ENCODE measurements around the gene CTXN2. TPM values are rescaled to one million over a fixed set of nuclear protein-coding genes. Genes with fewer than 3 reads are reported as not detected.

The CTXN2 gene
- total and polyA plus RNA-seq, 2 donors (not counting 1 experiment from before 2014, with no cell fraction given) = 0.10 TPM; not detected in 1

DNA sequence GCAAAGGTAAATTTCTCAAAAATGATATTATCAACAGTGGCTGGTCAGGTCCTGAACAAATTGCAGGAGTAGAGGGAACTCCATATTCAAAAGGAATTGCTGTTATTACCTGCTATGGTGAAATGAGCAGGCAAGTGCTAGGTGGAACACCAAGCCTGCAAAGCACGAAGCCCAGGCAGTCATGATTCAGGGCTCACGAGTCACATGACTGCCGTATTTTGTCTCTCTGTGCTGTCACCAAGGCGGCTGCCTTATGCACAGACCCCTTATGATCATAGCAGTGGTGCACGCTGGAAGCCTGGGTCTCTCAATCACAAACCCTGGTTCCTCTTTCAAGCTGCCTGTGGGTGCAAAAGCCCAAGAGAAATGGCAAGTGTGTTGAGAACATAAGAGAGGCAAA is 39.0 kb downstream of the CTXN2 start:
- 79% methylated on average over 4 of the region's 5 CpGs for whole genome bisulfite sequencing (ENCODE audit: insufficient coverage)
- Histone ChIP-seq H3K36me3 (replicated peaks in 1 of 2; ENCODE audit: control extremely low read depth in 1 of 2, control insufficient read depth in 1 of 2, extremely low read depth in 1 of 2, insufficient read depth in 2 of 2, low read length in 1 of 2) (no peaks in the 10 kb centered on the region), H3K27me3 (replicated peaks in 1 of 4; ENCODE audit: control extremely low read depth in 1 of 4, control insufficient read depth in 3 of 4, insufficient read depth in 4 of 4, low read length in 3 of 4) (no peaks in the 10 kb centered on the region), H3K79me2 (ENCODE audit: control insufficient read depth, insufficient read depth, low read length) (no peaks in the 10 kb centered on the region), H4K20me1 (ENCODE audit: control insufficient read depth, insufficient read depth, low read length, poor library complexity, severe bottlenecking) (no peaks in the 10 kb centered on the region), H3K9me3 (ENCODE audit: control extremely low read depth in 1 of 3, control insufficient read depth in 2 of 3, insufficient read depth in 1 of 3, low read length in 2 of 3) (no peaks in the 10 kb centered on the region), H3K4me2 (replicated peaks; ENCODE audit: low read depth, low read length, poor library complexity, severe bottlenecking) (no peak overlapping the region), H3K4me3 (ENCODE audit: control extremely low read depth in 1 of 5, extremely low read depth in 1 of 5, insufficient read depth in 1 of 5, low read depth in 2 of 5, low read length in 4 of 5) (no peak overlapping the region), H2AFZ (ENCODE audit: insufficient read depth, low read depth, low read length, poor library complexity, severe bottlenecking) (no peak overlapping the region), H3K9ac (ENCODE audit: low read length) (no peak overlapping the region), H3K27ac (ENCODE audit: low read length in 2 of 2) (no peak overlapping the region), H3K4me1 (ENCODE audit: control insufficient read depth in 2 of 2, insufficient read depth in 2 of 2, low read length in 2 of 2) (no peaks in the 10 kb centered on the region)
- intact Hi-C loops (cut with micrococcal nuclease) = no loop called here
- CTCF ChIA-PET = no interaction called here
- Mint-ChIP-seq H3K27ac (no peak overlapping the region), H3K9me3 (ENCODE audit: insufficient read depth) (no peaks in the 10 kb centered on the region), H3K4me1 (no peaks in the 10 kb centered on the region), H3K4me3 (no peak overlapping the region), H3K27me3 (peaks cover 7% of the 10 kb centered on the region)
- DNase-seq (no peak), ATAC-seq (ENCODE audit: low read depth) (no peak)
- TF ChIP-seq, protein P1, sequence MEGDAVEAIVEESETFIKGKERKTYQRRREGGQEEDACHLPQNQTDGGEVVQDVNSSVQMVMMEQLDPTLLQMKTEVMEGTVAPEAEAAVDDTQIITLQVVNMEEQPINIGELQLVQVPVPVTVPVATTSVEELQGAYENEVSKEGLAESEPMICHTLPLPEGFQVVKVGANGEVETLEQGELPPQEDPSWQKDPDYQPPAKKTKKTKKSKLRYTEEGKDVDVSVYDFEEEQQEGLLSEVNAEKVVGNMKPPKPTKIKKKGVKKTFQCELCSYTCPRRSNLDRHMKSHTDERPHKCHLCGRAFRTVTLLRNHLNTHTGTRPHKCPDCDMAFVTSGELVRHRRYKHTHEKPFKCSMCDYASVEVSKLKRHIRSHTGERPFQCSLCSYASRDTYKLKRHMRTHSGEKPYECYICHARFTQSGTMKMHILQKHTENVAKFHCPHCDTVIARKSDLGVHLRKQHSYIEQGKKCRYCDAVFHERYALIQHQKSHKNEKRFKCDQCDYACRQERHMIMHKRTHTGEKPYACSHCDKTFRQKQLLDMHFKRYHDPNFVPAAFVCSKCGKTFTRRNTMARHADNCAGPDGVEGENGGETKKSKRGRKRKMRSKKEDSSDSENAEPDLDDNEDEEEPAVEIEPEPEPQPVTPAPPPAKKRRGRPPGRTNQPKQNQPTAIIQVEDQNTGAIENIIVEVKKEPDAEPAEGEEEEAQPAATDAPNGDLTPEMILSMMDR (IDR thresholded peaks at IDR 0.05) = no peak
- TF ChIP-seq EZH2 (IDR thresholded peaks at IDR 0.05; ENCODE audit: borderline replicate concordance, insufficient read depth, low read depth, low read length, poor library complexity, severe bottlenecking) = no peak
- POLR2A ChIA-PET = no interaction called here

- no peak for DNase-seq
Measured at GRCh38 chr15:48233246-48233645, 41.8 kb downstream of the CTXN2 start.

More at GRCh38 chr15:48233246-48233645, 41.8 kb downstream of the CTXN2 start:
- Histone ChIP-seq H2AFZ (ENCODE audit: insufficient read depth, low read depth, low read length, poor library complexity, severe bottlenecking) (no peak overlapping the region), H3K4me1 (ENCODE audit: control insufficient read depth in 2 of 2, insufficient read depth in 2 of 2, low read length in 2 of 2) (no peaks in the 10 kb centered on the region), H3K9me3 (ENCODE audit: control extremely low read depth in 1 of 3, control insufficient read depth in 2 of 3, insufficient read depth in 1 of 3, low read length in 2 of 3) (no peaks in the 10 kb centered on the region), H3K27me3 (replicated peaks in 1 of 4; ENCODE audit: control extremely low read depth in 1 of 4, control insufficient read depth in 3 of 4, insufficient read depth in 4 of 4, low read length in 3 of 4) (no peaks in the 10 kb centered on the region), H4K20me1 (ENCODE audit: control insufficient read depth, insufficient read depth, low read length, poor library complexity, severe bottlenecking) (no peaks in the 10 kb centered on the region), H3K27ac (ENCODE audit: low read length in 2 of 2) (no peak overlapping the region), H3K9ac (ENCODE audit: low read length) (no peak overlapping the region), H3K4me2 (replicated peaks; ENCODE audit: low read depth, low read length, poor library complexity, severe bottlenecking) (no peak overlapping the region), H3K4me3 (ENCODE audit: control extremely low read depth in 1 of 5, extremely low read depth in 1 of 5, insufficient read depth in 1 of 5, low read depth in 2 of 5, low read length in 4 of 5) (no peak overlapping the region), H3K79me2 (ENCODE audit: control insufficient read depth, insufficient read depth, low read length) (no peaks in the 10 kb centered on the region), H3K36me3 (replicated peaks in 1 of 2; ENCODE audit: control extremely low read depth in 1 of 2, control insufficient read depth in 1 of 2, extremely low read depth in 1 of 2, insufficient read depth in 2 of 2, low read length in 1 of 2) (no peaks in the 10 kb centered on the region)
- ATAC-seq (ENCODE audit: low read depth) = no peak
- no peak overlapping the region for H3K27ac Mint-ChIP-seq
- TF ChIP-seq EZH2 (IDR thresholded peaks at IDR 0.05; ENCODE audit: borderline replicate concordance, insufficient read depth, low read depth, low read length, poor library complexity, severe bottlenecking) = no peak
- TF ChIP-seq, protein P1 (IDR thresholded peaks at IDR 0.05) = no peak
- CTCF ChIA-PET = no interaction called here
- no peak overlapping the region for H3K4me3 Mint-ChIP-seq
- H3K4me1 Mint-ChIP-seq = no peaks in the 10 kb centered on the region
- intact Hi-C loops (cut with micrococcal nuclease) = no loop called here
- H3K27me3 Mint-ChIP-seq = peaks cover 7% of the 10 kb centered on the region
- no peaks in the 10 kb centered on the region for H3K9me3 Mint-ChIP-seq (ENCODE audit: insufficient read depth)
- POLR2A ChIA-PET = no interaction called here
